Testis (tissue), 3 donors: ENCODE data around the gene MKI67. TPM values are rescaled to one million over a fixed set of nuclear protein-coding genes. Genes with fewer than 3 reads are reported as not detected.

Experiments
- DNase-seq: peaks from one replicate; pipeline ENCODE4 v3.0.0-alpha.2; 2019
- H3K27ac ChIP-seq, 2 donors: fragments of 200-600 bp; sonication (generic); one replicate each; pipeline ENCODE4 v1.5.1; 2019
- H3K27me3 ChIP-seq: fragments of 200-600 bp; sonication (generic); one replicate; pipeline ENCODE4 v1.5.1; 2019
- H3K36me3 ChIP-seq: fragments of 200-600 bp; sonication (generic); one replicate; pipeline ENCODE4 v1.5.1; 2017; ENCODE audit warnings: low read depth; ENCODE audit errors: missing control alignments
- H3K4me1 ChIP-seq: fragments of 200-600 bp; sonication (generic); one replicate; pipeline ENCODE4 v1.5.1; 2019
- H3K4me3 ChIP-seq, 2 donors: fragments of 200-600 bp; sonication (generic); one replicate each; pipeline ENCODE4 v1.5.1; 2017 to 2019
- H3K9me3 ChIP-seq: fragments of 200-600 bp; sonication (generic); one replicate; pipeline ENCODE4 v1.5.1; 2017
- CTCF ChIP-seq, 3 experiments: fragments of 450-650 bp in 2 of 3; fragments of 200-600 bp in 1 of 3; sonication (generic) in 1 of 3; IDR thresholded peaks; one replicate each; pipeline ENCODE4 v1.5.1; 2016 to 2019; ENCODE audit warnings: antibody characterized with exemption in 3 of 3, mild to moderate bottlenecking in 2 of 3, moderate library complexity in 1 of 3
- POLR2A ChIP-seq: fragments of 450-650 bp; IDR thresholded peaks from one replicate; pipeline ENCODE4 v1.6.1; 2017; ENCODE audit warnings: antibody characterized with exemption, mild to moderate bottlenecking, moderate library complexity
- WGBS, 2 donors: methylation state at CpG; one replicate each; pipeline ENCODE4 v1.1.5; 2018; 5-methylcytosine and 5-hydroxymethylcytosine counted together
- intact Hi-C: fragments of 100-400 bp; cut with DNase I; formaldehyde crosslinking; loops from one replicate; pipeline ENCODE4 v1.15.1; 2023; ENCODE audit warnings: low total_unique reads
- polyA plus RNA-seq: library from polyadenylated mRNA; stranded (reverse); fragments of 350-450 nt; fragmentation: Illumina TruSeq; extraction: RNeasy Lipid Tissue Mini Kit (QIAGEN cat#74804); gene quantifications from one replicate; pipeline ENCODE4 v1.2.3, GENCODE V29; 2014; ENCODE audit warnings: low read depth, low replicate concordance; ENCODE audit not compliant: insufficient read depth
- total RNA-seq, 2 donors: library from RNA; depleted of rRNA; stranded (reverse); fragments of >200 nt; gene quantifications; one replicate each; pipeline ENCODE4 v1.2.3, GENCODE V29; 2016

Gene MKI67
- total and polyA plus RNA-seq, 3 donors from 2014 or later = 4.0 to 7.2 (median 4.5) TPM

- TF ChIP-seq POLR2A (no peak), CTCF (IDR thresholded peaks at IDR 0.05) (no peak)
- intact Hi-C loops = no loop called here
- H3K4me3 ChIP-seq = no peak overlapping the region
- no peak for DNase-seq
- H3K4me1 ChIP-seq = peaks cover 9% of the 10 kb centered on the region
- H3K36me3 ChIP-seq = no peaks in the 10 kb centered on the region
- H3K9me3 ChIP-seq = no peaks in the 10 kb centered on the region
- no peaks in the 10 kb centered on the region for H3K27me3 ChIP-seq
- 88 to 93% methylated on average over 5 of the region's 5 CpGs for WGBS, 2 donors
- no peak overlapping the region for H3K27ac ChIP-seq
These were observed 4.3 kb downstream of the MKI67 start for GRCh38 chr10:128121750-128122412.

- no peaks in the 10 kb centered on the region for H3K4me1 ChIP-seq
- no peaks in the 10 kb centered on the region for H3K27me3 ChIP-seq
- H3K4me3 ChIP-seq = no peak overlapping the region
- H3K27ac ChIP-seq = no peak overlapping the region
- 85 to 92% methylated on average over 13 of the region's 13 CpGs for WGBS, 2 donors
- DNase-seq = no peak
- H3K36me3 ChIP-seq = no peaks in the 10 kb centered on the region
- intact Hi-C loops = no loop called here
- no peak for TF ChIP-seq CTCF (IDR thresholded peaks at IDR 0.05)
- TF ChIP-seq POLR2A = no peak
- H3K9me3 ChIP-seq = no peaks in the 10 kb centered on the region
These were observed 9.2 kb downstream of the MKI67 start for GRCh38 chr10:128116851-128117615.

- intact Hi-C loops = no loop called here
- TF ChIP-seq CTCF (IDR thresholded peaks at IDR 0.05) = no peak
- TF ChIP-seq POLR2A = no peak
- DNase-seq = no peak
- H3K4me1 ChIP-seq = no peaks in the 10 kb centered on the region
- 98 to 99% methylated on average over 4 of the region's 4 CpGs for WGBS, 2 donors
- H3K9me3 ChIP-seq = no peaks in the 10 kb centered on the region
- no peaks in the 10 kb centered on the region for H3K36me3 ChIP-seq
- H3K4me3 ChIP-seq = no peak overlapping the region
- no peaks in the 10 kb centered on the region for H3K27me3 ChIP-seq
- no peak overlapping the region for H3K27ac ChIP-seq
These were observed 10.0 kb downstream of the MKI67 start for GRCh38 chr10:128116187-128116586.

- intact Hi-C loops = no loop called here
- no peak for DNase-seq
- WGBS, 2 donors = 95 to 96% methylated on average over 8 of the region's 8 CpGs
These were observed 10.9 kb downstream of the MKI67 start for GRCh38 chr10:128115356-128115755.

More at GRCh38 chr10:128115356-128115755, 10.9 kb downstream of the MKI67 start:
- Histone ChIP-seq H3K27ac (no peak overlapping the region), H3K4me3 (no peak overlapping the region), H3K9me3 (no peaks in the 10 kb centered on the region), H3K27me3 (no peaks in the 10 kb centered on the region), H3K36me3 (no peaks in the 10 kb centered on the region), H3K4me1 (no peaks in the 10 kb centered on the region)
- TF ChIP-seq CTCF (IDR thresholded peaks at IDR 0.05) (no peak), POLR2A (no peak)
